ENCODE data around the gene SERPINE1.

- TF ChIP-seq SP2 (IDR thresholded peaks at IDR 0.05; ENCODE audit: low read length) = no peak
- no peak for TF ChIP-seq POLR2AphosphoS5 (IDR thresholded peaks at IDR 0.05; ENCODE audit: low read depth, low read length)
- TF ChIP-seq MAFK (IDR thresholded peaks at IDR 0.05; ENCODE audit: low read depth, low read length) = no peak
- no peak for TF ChIP-seq KDM1A (IDR thresholded peaks at IDR 0.05; ENCODE audit: borderline replicate concordance, low read length)
Observed at GRCh38 chr7:101177644-101178043, 50.7 kb downstream of the SERPINE1 start.

All from H1 (cell line).